Activated CD4-positive, alpha-beta T cell treated with anti-CD3 and anti-CD28 coated beads, Interleukin-2, amount 50 U/mL, for 4 hours (primary cell): ENCODE measurements around the gene ARHGDIG.
"Not testable (repeated sequence)": the region's sequence is repeated elsewhere in the genome, so short reads cannot be mapped to it uniquely, and the experiment has no call there.

Source experiments
- DNase-seq, 2 experiments: peaks; one replicate each; pipeline ENCODE4 v3.0.0-alpha.2; 2020

Gene ARHGDIG

GRCh38 chr16:264440-264951, 15.9 kb upstream of the ARHGDIG start:
- no peak for DNase-seq

GRCh38 chr16:265002-265529, 15.3 kb upstream of the ARHGDIG start:
- DNase-seq, result no peak

- DNase-seq, result no peak
Observed at GRCh38 chr16:265711-266110, 14.7 kb upstream of the ARHGDIG start.

- no peak for DNase-seq
Observed at GRCh38 chr16:266258-267164, 13.9 kb upstream of the ARHGDIG start.

- DNase-seq, result not testable (repeated sequence)
Observed at GRCh38 chr16:267562-267961, 12.8 kb upstream of the ARHGDIG start.

- no peak for DNase-seq
Observed at GRCh38 chr16:268141-269053, 12.0 kb upstream of the ARHGDIG start.

- no peak for DNase-seq
Observed at GRCh38 chr16:269061-269796, 11.2 kb upstream of the ARHGDIG start.

GRCh38 chr16:270381-271255, 9.8 kb upstream of the ARHGDIG start:
- DNase-seq, result no peak

- DNase-seq, result no peak
Observed at GRCh38 chr16:272633-273546, 7.5 kb upstream of the ARHGDIG start.

GRCh38 chr16:273547-274421, 6.6 kb upstream of the ARHGDIG start:
- no peak for DNase-seq

GRCh38 chr16:275041-275641, 5.2 kb upstream of the ARHGDIG start:
- peak in 1 of 2 experiments; percentile 7 for DNase-seq

GRCh38 chr16:275786-276232, 4.6 kb upstream of the ARHGDIG start, which contains the start of gene RGS11:
RGS11 (minus strand) TSS chr16:275944; CDS start chr16:275911, 33 bp downstream.
- no peak for DNase-seq

- no peak for DNase-seq
Observed at GRCh38 chr16:276426-277077, 3.8 kb upstream of the ARHGDIG start.

GRCh38 chr16:278863-279366, 1.5 kb upstream of the ARHGDIG start:
- no peak for DNase-seq

GRCh38 chr16:279531-279930, 860 bp upstream of the ARHGDIG start:
- DNase-seq, result no peak

- DNase-seq, result no peak
Observed at GRCh38 chr16:280005-280460, 358 bp upstream of the ARHGDIG start.

GRCh38 chr16:280991-281659, 734 bp downstream of the ARHGDIG start:
- no peak for DNase-seq
